RPMI8226 (cell line): ENCODE data around the gene CTNND1.
"Not testable (repeated sequence)": the region's sequence is repeated elsewhere in the genome, so short reads cannot be mapped to it uniquely, and the experiment has no call there.

Source experiments
- DNase-seq: peaks from one replicate; pipeline ENCODE4 v3.0.0-alpha.2; 2015

The CTNND1 gene, protein sequence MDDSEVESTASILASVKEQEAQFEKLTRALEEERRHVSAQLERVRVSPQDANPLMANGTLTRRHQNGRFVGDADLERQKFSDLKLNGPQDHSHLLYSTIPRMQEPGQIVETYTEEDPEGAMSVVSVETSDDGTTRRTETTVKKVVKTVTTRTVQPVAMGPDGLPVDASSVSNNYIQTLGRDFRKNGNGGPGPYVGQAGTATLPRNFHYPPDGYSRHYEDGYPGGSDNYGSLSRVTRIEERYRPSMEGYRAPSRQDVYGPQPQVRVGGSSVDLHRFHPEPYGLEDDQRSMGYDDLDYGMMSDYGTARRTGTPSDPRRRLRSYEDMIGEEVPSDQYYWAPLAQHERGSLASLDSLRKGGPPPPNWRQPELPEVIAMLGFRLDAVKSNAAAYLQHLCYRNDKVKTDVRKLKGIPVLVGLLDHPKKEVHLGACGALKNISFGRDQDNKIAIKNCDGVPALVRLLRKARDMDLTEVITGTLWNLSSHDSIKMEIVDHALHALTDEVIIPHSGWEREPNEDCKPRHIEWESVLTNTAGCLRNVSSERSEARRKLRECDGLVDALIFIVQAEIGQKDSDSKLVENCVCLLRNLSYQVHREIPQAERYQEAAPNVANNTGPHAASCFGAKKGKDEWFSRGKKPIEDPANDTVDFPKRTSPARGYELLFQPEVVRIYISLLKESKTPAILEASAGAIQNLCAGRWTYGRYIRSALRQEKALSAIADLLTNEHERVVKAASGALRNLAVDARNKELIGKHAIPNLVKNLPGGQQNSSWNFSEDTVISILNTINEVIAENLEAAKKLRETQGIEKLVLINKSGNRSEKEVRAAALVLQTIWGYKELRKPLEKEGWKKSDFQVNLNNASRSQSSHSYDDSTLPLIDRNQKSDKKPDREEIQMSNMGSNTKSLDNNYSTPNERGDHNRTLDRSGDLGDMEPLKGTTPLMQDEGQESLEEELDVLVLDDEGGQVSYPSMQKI

DNA sequence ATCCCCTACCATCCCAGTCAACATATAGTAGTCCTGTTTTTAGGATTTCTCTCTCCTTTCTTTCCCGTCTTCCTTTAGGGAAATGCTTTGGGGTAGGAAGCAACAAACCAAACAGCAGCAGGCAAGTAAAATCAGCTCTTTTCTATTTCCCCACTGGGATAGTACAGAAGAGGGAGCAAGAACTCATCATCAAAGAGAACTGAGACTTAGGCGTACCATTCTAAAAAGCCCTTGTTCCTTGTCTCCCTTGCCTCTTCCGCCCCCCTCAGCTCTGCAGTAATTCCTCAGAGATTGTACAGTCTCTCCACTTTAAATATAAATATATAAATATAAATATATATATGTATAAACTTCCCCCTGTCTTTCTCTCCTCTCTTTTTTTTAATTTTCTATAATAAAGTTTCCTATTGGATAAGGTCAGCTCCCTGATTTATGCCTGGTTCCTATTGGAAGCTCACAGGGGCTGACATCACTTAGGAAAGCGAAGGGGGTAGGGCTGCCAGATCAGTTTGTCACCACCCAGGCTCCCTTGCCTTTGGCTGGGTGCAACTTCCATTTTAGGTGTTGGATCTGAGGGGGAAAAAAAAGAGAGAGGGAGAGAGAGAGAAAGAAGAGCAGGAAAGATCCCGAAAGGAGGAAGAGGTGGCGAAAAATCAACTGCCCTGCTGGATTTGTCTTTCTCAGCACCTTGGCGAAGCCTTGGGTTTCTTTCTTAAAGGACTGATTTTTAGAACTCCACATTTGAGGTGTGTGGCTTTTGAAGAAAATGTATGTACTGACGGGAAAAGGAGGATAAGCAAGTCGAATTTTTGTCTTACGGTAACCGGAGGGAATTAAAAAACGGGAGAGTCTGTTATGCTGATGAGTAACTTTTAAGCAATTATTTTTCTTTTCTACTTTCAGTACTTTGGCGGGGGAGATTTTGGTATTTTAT lies at the start of gene CTNND1:
Gene CTNND1 (plus strand): TSS at position 502 of the 934 bp plus-strand sequence. CDS start 29,677 bp downstream, outside the sequence.
- no peak for DNase-seq

- peak; percentile 98 for DNase-seq
Measured at GRCh38 chr11:57712256-57713150, 49.1 kb upstream of the CTNND1 start, which contains the start of gene TMX2. Gene TMX2, plus strand, starts transcription at chr11:57712593. Its CDS starts 26 bp downstream, at chr11:57712619.

- DNase-seq = no peak
Measured at GRCh38 chr11:57713835-57714234, 47.8 kb upstream of the CTNND1 start.

DNA sequence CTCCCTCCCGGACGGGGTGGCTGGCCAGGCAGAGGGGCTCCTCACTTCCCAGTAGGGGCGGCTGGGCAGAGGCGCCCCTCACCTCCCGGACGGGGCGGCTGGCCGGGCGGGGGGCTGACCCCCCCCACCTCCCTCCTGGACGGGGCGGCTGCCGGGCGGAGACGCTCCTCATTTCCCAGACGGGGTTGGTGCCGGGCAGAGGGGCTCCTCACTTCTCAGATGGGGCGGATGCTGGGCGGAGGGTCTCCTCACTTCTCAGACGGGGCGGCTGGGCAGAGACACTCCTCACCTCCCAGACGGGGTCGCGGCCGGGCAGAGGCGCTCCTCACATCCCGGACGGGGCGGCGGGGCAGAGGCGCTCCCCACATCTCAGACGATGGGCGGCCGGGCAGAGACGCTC lies 44.9 kb upstream of the CTNND1 start:
- DNase-seq = not testable (repeated sequence)

DNA sequence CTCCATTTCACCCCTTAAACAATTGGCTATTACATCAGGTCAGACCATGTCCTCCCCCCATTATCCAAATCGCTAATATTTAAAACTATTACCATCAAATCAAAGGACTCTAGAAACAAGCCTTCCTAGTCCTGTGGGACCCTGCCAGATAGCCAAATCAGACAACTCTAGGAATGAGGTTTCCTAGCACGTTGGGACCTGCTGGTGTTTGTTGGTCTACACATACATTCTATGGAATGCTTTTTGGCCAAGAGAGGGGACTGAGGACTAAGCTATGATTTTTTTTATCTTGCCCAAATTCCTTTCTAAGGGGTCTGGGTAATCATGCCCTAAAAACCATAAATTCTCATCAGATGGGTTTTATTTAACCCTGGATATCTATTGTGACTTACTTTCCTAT lies 34.4 kb upstream of the CTNND1 start:
- no peak for DNase-seq

DNA sequence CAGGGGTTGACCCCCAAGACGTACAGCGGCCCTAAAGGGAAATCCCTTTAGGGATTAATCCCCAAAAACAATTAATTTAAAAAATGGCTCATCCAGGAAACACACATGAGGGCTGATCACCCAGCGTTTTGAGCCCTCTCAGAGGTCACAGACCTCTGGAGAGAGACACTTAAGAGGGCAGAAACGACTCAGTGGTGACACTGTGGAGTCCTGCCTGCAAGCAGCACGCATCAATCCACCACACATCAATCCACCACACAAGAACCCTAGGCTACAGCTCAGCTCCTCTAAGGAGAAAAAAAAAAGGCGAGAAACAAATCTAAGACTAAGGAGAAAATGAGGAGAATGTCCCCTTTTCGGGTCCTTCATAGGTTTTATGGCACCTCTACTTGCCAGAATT lies 32.8 kb upstream of the CTNND1 start:
- DNase-seq = no peak

- no peak for DNase-seq
Measured at GRCh38 chr11:57729479-57729878, 32.1 kb upstream of the CTNND1 start.

DNA sequence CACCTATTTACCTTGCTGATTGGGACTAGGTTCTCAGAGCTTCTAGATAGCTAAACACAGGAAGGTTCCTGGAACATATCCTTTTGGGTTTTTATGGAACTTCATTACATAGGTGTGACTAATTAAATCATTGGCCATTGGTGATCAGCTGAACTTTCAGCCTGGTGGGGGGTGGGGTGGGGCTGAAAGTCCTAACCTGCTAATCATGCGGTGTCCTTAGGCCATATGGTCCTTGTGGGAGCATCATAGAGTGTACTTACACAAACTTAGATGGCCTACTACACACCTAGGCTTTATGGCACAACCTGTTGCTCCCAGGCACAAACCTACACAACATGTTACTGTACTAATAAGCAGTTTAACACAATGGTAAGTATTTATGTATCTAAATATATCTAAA lies 28.9 kb upstream of the CTNND1 start:
- no peak for DNase-seq

- DNase-seq = no peak
Measured at GRCh38 chr11:57735619-57736298, 25.8 kb upstream of the CTNND1 start.

GRCh38 chr11:57741132-57742086 lies 20.2 kb upstream of the CTNND1 start, which contains the start of gene SELENOH:
Gene SELENOH, plus strand, starts transcription at chr11:57741491. Its CDS starts 105 bp downstream, at chr11:57741596.
- peak; percentile 99 for DNase-seq

DNA sequence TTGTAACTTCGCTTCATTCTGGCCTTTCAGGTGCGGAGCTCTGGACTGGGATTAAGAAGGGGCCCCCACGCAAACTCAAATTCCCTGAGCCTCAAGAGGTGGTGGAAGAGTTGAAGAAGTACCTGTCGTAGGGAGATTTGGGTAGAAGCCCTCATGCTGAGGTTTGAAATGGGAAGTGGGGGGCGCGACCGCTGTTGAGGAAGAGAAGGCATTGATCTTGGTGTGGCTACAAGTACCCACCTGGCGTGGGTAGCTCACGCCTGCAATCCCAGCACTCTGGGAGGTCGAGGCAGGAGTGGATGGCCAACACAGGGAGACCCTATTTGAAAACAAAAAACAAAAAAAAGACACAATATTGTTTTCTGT lies 19.5 kb upstream of the CTNND1 start:
- DNase-seq = no peak

GRCh38 chr11:57744357-57744756 lies 17.2 kb upstream of the CTNND1 start:
- no peak for DNase-seq

DNA sequence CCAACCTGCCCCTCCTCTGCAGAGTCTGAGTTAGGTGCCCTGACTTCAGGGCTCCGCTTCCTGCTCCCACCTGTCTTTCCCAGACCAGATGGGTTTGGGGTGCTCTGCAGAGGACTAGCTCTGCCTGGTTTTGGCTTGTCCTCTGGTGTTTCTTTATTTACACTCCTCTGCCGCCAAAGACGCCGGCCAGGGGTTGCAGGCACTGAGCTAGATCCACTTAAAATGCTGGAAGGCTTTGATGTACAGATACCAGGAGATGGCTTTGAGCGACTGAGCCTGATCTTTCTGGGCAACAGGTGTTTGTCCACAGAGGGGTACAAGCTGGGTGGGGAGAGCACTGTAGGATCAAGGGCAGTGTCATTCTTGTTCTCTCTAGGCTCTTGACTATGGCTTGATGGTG lies 16.4 kb upstream of the CTNND1 start:
- DNase-seq = no peak

GRCh38 chr11:57746920-57747319 lies 14.7 kb upstream of the CTNND1 start:
- no peak for DNase-seq

DNA sequence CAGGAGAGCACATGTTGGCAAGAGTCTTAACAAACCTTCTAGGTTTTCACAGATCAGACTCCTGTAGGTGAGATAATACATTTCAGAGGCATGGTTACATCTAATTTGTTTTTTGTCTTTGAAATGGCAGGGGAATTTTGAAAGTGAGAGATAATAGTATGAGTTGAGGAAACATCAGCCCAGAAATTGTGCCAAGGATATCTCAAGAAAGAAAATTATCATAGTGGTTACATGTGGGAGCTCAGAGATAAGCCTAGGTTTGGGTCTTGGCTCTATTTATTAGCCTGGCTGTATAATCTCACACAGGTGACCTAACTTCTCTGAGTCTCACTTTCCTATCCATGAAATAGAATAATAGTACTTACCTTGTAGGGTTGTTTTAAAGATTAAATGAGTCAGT lies 10.4 kb upstream of the CTNND1 start:
- DNase-seq = no peak

DNA sequence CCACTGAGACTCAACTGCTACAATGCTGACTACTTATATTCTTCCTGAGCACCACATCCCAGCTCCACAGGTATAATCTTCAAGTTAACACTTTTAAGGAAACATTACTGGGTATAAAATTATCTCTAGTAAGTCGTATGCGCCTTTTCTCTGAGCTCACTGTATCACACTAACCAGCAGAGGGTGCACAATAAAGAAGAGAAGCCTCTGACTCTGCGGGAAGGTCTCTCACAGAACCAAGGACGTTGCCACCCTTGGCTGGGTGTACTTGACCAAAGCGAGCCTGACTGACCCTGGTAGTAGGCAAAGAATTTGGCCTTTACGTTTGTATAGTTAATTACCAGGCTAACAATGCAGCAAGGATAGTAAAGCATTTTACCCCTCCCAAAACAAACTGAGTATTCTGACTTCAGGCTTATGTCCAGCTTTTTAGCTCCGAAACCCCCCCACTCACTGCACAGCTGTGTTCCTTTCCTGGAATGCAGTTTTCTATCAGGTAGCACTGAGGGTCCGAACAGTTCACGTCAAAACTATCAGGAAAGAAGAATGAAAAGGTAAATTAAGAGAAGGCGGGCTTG lies 9.8 kb upstream of the CTNND1 start, which contains the start of gene BTBD18:
Gene BTBD18 (minus strand): TSS at position 144 of the 578 bp plus-strand sequence. CDS start 631 bp downstream, outside the sequence.
- DNase-seq = peak; percentile 10

GRCh38 chr11:57752954-57753353 lies 8.6 kb upstream of the CTNND1 start:
- no peak for DNase-seq

GRCh38 chr11:57758174-57758573 lies 3.4 kb upstream of the CTNND1 start:
- DNase-seq = no peak
